Body of pancreas (tissue), 4 donors: ENCODE results near the gene RPTOR. TPM values are rescaled to one million over a fixed set of nuclear protein-coding genes. Genes with fewer than 3 reads are reported as not detected.
"Not testable (repeated sequence)": the region's sequence is repeated elsewhere in the genome, so short reads cannot be mapped to it uniquely, and the experiment has no call there.

ENCODE experiments used
- ATAC-seq: fragments of 150-250 bp; one replicate; pipeline ENCODE4 v1.9.1; 2016
- DNase-seq, 4 donors: peaks; one replicate each; pipeline ENCODE4 v3.0.0-alpha.2; 2019
- H3K27ac ChIP-seq, 4 donors: fragments of 200-600 bp; sonication (generic); 1 replicate in 3 of 4; 2 replicates in 1 of 4; pipeline versions ENCODE4 v1.5.1 to v1.6.1; 2016 to 2019; ENCODE audit warnings: mild to moderate bottlenecking in 1 of 4, mixed read lengths in 1 of 4, moderate library complexity in 1 of 4
- H3K27me3 ChIP-seq, 2 donors: fragments of 200-600 bp; sonication (generic); one replicate each; pipeline ENCODE4 v1.6.0; 2016; ENCODE audit warnings: mild to moderate bottlenecking in 1 of 2
- H3K36me3 ChIP-seq, 2 donors: fragments of 200-600 bp; sonication (generic); replicated peaks in 1 of 2; 2 replicates each; pipeline ENCODE4 v1.5.1; 2016; ENCODE audit warnings: low read depth in 2 of 2; ENCODE audit not compliant: insufficient read depth in 1 of 2
- H3K4me1 ChIP-seq: fragments of 200-600 bp; sonication (generic); one replicate; pipeline ENCODE4 v1.6.0; 2016
- H3K4me3 ChIP-seq, 2 donors: fragments of 200-600 bp; sonication (generic); 1 replicate in 1 of 2; 2 replicates in 1 of 2; pipeline ENCODE4 v1.5.1; 2016 to 2019
- H3K9me3 ChIP-seq, 3 donors: fragments of 200-600 bp; sonication (generic); 1 replicate in 2 of 3; 2 replicates in 1 of 3; pipeline ENCODE4 v1.5.1; 2016
- CTCF ChIP-seq, 7 experiments: fragments of 450-650 bp in 4 of 7; fragments of 200-600 bp in 3 of 7; sonication (generic) in 3 of 7; IDR thresholded peaks; one replicate each; pipeline ENCODE4 v1.5.1; 2016 to 2019; ENCODE audit warnings: antibody characterized with exemption in 7 of 7
- POLR2A ChIP-seq, 3 donors: fragments of 450-650 bp; IDR thresholded peaks; one replicate each; pipeline ENCODE4 v1.6.1; 2016; ENCODE audit warnings: antibody characterized with exemption in 3 of 3, mild to moderate bottlenecking in 2 of 3
- WGBS, 2 donors: methylation state at CpG; one replicate each; pipeline ENCODE4 v1.1.5; 2017; 5-methylcytosine and 5-hydroxymethylcytosine counted together
- intact Hi-C: fragments of 100-400 bp; cut with DNase I; formaldehyde crosslinking; loops from one replicate; pipeline ENCODE4 v1.15.1; 2023
- total RNA-seq, 2 donors: library from RNA; depleted of rRNA; stranded (reverse); fragments of >200 nt; gene quantifications; one replicate each; pipeline ENCODE4 v1.1.0, GENCODE V29; 2016

Gene RPTOR
- total RNA-seq, 2 donors from 2014 or later, result 22.3 to 34.3 TPM

GRCh38 chr17:80619535-80620235, 75.0 kb downstream of the RPTOR start:
- TF ChIP-seq CTCF (IDR thresholded peaks at IDR 0.05) (no peak), POLR2A (IDR thresholded peaks at IDR 0.05) (no peak)
- Histone ChIP-seq H3K27ac (no peak overlapping the region), H3K9me3 (no peaks in the 10 kb centered on the region), H3K36me3 (no peaks in the 10 kb centered on the region), H3K27me3 (no peaks in the 10 kb centered on the region), H3K4me1 (no peaks in the 10 kb centered on the region), H3K4me3 (no peak overlapping the region)
- WGBS, 2 donors, result 78 to 84% methylated on average over 8 to 9 of the region's 9 CpGs
- DNase-seq, result no peak
- intact Hi-C loops, result no loop called here
- no peak for ATAC-seq

- ATAC-seq (no peak), DNase-seq (no peak)
- 81 to 87% methylated on average over 25 of the region's 25 CpGs for WGBS, 2 donors
- TF ChIP-seq CTCF (IDR thresholded peaks at IDR 0.05) (no peak), POLR2A (IDR thresholded peaks at IDR 0.05) (no peak)
- Histone ChIP-seq H3K36me3 (no peaks in the 10 kb centered on the region), H3K4me3 (no peak overlapping the region), H3K4me1 (no peaks in the 10 kb centered on the region), H3K9me3 (no peaks in the 10 kb centered on the region), H3K27me3 (no peaks in the 10 kb centered on the region), H3K27ac (no peak overlapping the region)
- intact Hi-C loops, result no loop called here
Measured at GRCh38 chr17:80621335-80621996, 76.8 kb downstream of the RPTOR start.

- H3K27ac ChIP-seq, result no peak overlapping the region
- no peaks in the 10 kb centered on the region for H3K36me3 ChIP-seq
- TF ChIP-seq CTCF (IDR thresholded peaks at IDR 0.05), result no peak
- no peak for TF ChIP-seq POLR2A (IDR thresholded peaks at IDR 0.05)
- DNase-seq, result no peak
- intact Hi-C loops, result no loop called here
- no peaks in the 10 kb centered on the region for H3K27me3 ChIP-seq
- no peak for ATAC-seq
- H3K9me3 ChIP-seq, result no peaks in the 10 kb centered on the region
- no peaks in the 10 kb centered on the region for H3K4me1 ChIP-seq
- 56 to 66% methylated on average over 3 of the region's 3 CpGs for WGBS, 2 donors
- H3K4me3 ChIP-seq, result no peak overlapping the region
Measured at GRCh38 chr17:80621997-80622357, 77.3 kb downstream of the RPTOR start.

- Histone ChIP-seq H3K36me3 (no peaks in the 10 kb centered on the region), H3K9me3 (no peaks in the 10 kb centered on the region), H3K27me3 (no peaks in the 10 kb centered on the region), H3K4me3 (no peak overlapping the region), H3K4me1 (no peaks in the 10 kb centered on the region), H3K27ac (no peak overlapping the region)
- intact Hi-C loops, result no loop called here
- WGBS, 2 donors, result 82 to 87% methylated on average over 14 of the region's 14 CpGs
- TF ChIP-seq CTCF (IDR thresholded peaks at IDR 0.05) (no peak), POLR2A (IDR thresholded peaks at IDR 0.05) (no peak)
- ATAC-seq (no peak), DNase-seq (no peak)
Measured at GRCh38 chr17:80624864-80625263, 80.2 kb downstream of the RPTOR start.

GRCh38 chr17:80625627-80626026, 81.0 kb downstream of the RPTOR start:
- no peak overlapping the region for H3K27ac ChIP-seq
- TF ChIP-seq CTCF (IDR thresholded peaks at IDR 0.05), result no peak
- no peak for TF ChIP-seq POLR2A (IDR thresholded peaks at IDR 0.05)
- no peaks in the 10 kb centered on the region for H3K27me3 ChIP-seq
- H3K4me3 ChIP-seq, result no peak overlapping the region
- WGBS, 2 donors, result 89 to 90% methylated on average over 14 of the region's 14 CpGs
- no peaks in the 10 kb centered on the region for H3K9me3 ChIP-seq
- ATAC-seq, result no peak
- intact Hi-C loops, result no loop called here
- no peaks in the 10 kb centered on the region for H3K36me3 ChIP-seq
- no peaks in the 10 kb centered on the region for H3K4me1 ChIP-seq
- DNase-seq, result no peak

GRCh38 chr17:80628881-80629280, 84.2 kb downstream of the RPTOR start:
- H3K4me3 ChIP-seq, H3K27me3 ChIP-seq, ATAC-seq, H3K36me3 ChIP-seq, H3K9me3 ChIP-seq, DNase-seq, intact Hi-C loops, H3K4me1 ChIP-seq, H3K27ac ChIP-seq: not testable (repeated sequence)
- WGBS, 2 donors, result 89 to 98% methylated on average over 7 of the region's 7 CpGs
